Suppressor macrophage (primary cell): Measurements from ENCODE around the gene FOXI3.
"Not testable (repeated sequence)": the region's sequence is repeated elsewhere in the genome, so short reads cannot be mapped to it uniquely, and the experiment has no call there.

Experiments
- DNase-seq, 4 experiments: peaks; one replicate each; pipeline ENCODE4 v3.0.0-alpha.2; 2020 to 2022

Gene FOXI3

DNA sequence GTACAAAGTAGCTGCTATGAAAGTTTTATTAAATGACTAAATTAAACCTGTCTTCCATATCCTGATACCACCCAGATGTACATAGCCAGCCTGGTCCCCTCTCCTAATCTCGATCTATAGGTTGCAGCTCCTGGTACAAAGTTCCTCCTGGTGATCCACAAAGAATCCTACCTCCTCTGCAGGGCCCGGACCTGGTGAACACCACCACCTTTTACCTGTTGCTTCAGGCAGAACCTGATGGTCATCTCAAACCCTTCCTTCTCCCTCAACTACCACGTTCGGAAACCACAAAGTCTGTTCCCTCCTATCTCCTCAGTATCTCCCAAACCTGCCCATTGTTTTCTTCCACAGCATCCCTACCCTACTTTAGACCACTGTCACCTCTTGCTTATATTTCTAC is 15.5 kb downstream of the FOXI3 start:
- DNase-seq: no peak

DNA sequence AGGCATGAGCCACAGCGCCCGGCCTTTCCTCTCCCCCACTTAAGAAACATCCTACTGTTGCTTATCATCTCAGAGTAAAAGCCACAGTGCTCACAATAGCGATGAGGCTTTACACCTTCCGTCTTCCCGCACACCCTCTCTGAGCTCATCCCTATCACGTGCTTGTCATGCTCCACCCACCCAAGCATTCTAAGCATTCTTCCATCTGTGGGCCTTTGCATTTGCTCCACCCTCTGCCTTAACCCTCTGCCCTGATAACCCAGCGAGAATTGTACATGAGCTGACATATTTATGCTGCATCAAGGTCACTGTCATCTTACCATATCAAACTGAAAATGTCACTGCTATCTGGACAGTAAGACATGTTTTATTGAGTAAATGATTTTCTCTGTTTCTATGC is 22.6 kb downstream of the FOXI3 start:
- no peak for DNase-seq

DNA sequence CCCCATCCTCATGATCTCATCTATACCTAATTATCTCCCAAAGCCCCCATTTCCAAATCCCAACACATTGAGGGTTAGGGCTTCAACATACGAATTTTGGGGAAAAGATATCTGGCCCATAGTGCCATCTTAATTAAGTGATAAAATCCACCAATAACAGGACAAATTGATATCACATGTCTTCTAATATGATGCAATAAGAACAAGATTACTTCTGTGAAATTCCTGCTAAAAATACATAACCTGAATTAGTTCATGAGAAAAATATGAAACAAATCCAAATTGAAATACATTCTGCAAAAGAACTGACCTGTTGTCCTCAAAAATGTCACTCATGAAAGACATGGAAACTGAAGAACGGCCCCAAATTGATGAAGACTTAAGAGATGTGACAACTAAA is 28.8 kb downstream of the FOXI3 start:
- DNase-seq: no peak

DNA sequence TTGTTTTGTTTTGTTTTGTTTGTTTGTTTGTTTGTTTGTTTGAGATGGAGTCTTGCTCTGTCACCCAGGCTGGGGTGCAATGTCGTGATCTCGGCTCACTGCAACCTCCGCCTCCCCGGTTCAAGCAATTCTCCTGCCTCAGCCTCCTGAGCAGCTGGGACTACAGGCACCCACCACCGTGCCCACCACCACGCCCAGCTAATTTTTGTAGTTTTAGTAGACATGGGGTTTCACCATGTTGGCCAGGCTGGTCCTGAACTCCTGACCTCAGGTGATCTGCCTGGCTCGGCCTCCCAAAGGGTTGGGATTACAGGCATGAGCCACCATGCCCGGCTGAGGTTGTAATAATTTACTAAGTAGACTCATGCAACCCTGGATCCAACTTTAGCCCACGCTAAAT is 33.4 kb downstream of the FOXI3 start:
- not testable (repeated sequence) for DNase-seq

DNA sequence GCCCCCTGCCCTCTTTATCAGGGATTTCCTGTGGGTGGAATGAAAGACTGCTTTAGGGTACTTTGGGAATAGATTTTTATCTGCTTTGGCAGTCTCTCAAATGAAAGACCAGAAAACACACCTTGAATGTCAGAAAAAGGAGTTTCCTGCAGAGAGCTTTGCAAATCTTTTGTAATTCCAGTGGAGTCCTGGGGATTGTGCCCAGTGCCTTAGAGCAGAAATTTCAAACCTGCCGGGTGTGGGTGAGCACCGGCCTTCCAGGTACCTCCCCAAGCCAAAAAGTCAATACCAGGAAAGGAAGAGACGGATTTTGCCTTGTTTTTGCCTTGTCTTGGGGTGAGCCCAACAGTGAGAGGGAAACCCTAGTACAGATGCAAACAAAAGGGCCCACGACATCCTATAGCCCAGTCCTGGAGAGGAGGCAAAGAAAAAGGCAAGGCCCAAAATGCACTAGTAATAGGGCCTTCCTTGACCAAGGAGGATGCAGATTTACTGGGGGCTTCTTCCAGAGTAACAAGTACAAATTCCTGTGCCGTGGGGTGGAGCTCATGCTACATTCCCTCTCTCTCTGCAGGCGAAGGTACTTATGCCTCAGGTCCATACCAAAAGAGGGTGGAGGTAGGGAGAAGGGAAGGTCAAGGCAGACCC is 36.4 kb downstream of the FOXI3 start:
- no peak for DNase-seq

DNA sequence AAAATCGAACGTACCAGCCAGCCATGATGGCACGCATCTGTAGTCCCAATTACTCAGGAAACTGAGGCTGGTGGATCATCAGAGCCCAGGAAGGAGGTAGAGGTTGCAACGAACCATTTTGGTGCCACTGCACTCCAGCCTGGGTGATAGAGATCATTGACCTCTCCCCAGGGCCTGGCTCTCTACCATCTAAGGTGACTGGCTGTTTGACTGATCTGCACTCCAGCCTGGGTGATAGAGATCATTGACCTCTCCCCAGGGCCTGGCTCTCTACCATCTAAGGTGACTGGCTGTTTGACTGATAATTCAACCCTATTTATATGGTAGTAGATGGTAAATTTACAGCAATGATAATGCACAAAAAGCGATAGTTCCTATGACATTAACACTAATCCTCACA is 43.6 kb downstream of the FOXI3 start:
- DNase-seq: not testable (repeated sequence)

DNA sequence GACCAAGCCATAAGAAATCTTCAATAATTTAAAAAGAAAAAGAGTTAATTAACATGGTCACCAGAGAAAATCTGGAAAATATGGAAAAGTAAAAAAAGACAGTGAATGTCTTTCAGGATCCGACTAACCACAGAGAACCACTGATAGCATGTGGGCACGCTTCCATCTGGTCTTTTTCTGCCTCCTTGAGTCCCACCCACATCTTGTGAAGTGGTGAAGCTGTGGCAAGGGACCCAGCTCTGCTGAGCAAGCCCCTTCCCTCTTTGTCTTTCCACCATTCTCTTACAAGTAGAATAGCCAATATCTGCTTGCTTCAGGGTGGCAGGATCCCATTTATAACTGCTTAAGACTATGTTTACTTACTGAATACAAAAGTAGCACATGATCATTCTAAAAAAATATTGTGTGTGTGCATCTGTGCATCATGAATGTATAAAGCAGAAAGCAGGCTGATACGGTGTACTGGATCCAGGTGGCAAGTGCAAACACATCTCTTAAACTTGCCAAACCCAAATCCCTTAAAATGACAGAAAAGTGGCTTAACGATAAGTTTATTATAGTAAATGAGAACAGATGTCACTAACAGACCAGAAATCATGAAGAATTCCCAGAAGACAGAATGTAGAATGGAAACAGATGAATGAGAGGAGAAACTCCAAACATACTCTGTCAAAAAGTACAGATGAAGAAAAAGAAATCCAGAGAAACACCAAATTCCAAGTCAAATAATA is 52.3 kb downstream of the FOXI3 start:
- DNase-seq: no peak

DNA sequence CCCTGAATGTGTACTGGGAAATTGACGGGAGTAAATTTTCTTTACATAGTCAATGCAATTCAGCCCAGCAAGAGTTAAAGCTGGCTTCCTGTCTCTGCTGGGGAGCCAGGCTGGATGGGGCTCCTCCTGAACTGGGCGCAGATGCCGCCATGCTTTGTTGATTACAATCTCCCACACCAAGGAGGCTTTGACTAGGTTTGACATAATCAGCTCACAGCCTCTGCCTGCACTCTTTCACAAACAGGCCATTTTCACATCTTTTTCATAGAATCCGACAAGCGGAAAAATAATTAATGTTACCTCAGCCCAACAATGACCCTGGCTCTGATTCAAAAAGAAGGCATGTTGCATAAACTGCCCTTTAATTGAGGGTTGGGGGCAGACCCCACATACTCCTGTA is 54.3 kb downstream of the FOXI3 start:
- no peak for DNase-seq
